ENCODE measurements around the gene SBNO1.

SBNO1 gene

DNA sequence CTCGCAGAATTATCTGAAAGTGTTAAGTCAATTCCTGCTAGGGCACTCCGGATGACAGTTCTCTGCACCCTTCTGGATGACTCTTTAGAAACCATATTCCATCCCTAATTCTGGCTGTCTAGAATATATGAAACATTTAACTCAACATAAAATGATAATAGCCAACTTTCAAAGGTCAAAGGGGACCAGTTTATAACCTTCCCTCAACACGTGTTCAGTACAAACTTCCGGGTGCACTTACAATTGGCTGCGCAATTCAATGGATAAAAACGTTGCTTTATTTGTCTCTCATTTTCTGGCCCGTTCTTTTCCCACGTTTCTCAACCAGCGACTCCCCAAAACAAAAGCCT is 1.3 kb downstream of the SBNO1 start:
- Histone ChIP-seq H3K27ac (replicated peaks) (peak overlapping the region; percentile 97), H3K4me3 (replicated peaks; ENCODE audit: insufficient read depth, low read length) (peak overlapping the region; percentile 95), H3K27me3 (ENCODE audit: insufficient read depth, poor library complexity, severe bottlenecking) (no peaks in the 10 kb centered on the region)
- TF ChIP-seq POLR2AphosphoS5 (IDR thresholded peaks at IDR 0.05; ENCODE audit: low read depth) (no peak), GABPA (IDR thresholded peaks at IDR 0.05; ENCODE audit: low read depth) (no peak), CTCF (IDR thresholded peaks at IDR 0.05; ENCODE audit: insufficient read depth, low read length) (no peak), SPI1 (IDR thresholded peaks at IDR 0.05; ENCODE audit: borderline replicate concordance, low read depth) (no peak)
- TF ChIP-seq, protein P1, sequence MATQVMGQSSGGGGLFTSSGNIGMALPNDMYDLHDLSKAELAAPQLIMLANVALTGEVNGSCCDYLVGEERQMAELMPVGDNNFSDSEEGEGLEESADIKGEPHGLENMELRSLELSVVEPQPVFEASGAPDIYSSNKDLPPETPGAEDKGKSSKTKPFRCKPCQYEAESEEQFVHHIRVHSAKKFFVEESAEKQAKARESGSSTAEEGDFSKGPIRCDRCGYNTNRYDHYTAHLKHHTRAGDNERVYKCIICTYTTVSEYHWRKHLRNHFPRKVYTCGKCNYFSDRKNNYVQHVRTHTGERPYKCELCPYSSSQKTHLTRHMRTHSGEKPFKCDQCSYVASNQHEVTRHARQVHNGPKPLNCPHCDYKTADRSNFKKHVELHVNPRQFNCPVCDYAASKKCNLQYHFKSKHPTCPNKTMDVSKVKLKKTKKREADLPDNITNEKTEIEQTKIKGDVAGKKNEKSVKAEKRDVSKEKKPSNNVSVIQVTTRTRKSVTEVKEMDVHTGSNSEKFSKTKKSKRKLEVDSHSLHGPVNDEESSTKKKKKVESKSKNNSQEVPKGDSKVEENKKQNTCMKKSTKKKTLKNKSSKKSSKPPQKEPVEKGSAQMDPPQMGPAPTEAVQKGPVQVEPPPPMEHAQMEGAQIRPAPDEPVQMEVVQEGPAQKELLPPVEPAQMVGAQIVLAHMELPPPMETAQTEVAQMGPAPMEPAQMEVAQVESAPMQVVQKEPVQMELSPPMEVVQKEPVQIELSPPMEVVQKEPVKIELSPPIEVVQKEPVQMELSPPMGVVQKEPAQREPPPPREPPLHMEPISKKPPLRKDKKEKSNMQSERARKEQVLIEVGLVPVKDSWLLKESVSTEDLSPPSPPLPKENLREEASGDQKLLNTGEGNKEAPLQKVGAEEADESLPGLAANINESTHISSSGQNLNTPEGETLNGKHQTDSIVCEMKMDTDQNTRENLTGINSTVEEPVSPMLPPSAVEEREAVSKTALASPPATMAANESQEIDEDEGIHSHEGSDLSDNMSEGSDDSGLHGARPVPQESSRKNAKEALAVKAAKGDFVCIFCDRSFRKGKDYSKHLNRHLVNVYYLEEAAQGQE (IDR thresholded peaks at IDR 0.05; ENCODE audit: insufficient replicate concordance, low read depth) = no peak
- DNase-seq (ENCODE audit: low read depth in 1 of 2, low spot score in 1 of 2) = no peak

- Histone ChIP-seq H3K27ac (replicated peaks) (no peak overlapping the region), H3K27me3 (ENCODE audit: insufficient read depth, poor library complexity, severe bottlenecking) (no peaks in the 10 kb centered on the region), H3K4me3 (replicated peaks; ENCODE audit: insufficient read depth, low read length) (no peak overlapping the region)
- TF ChIP-seq CTCF (IDR thresholded peaks at IDR 0.05; ENCODE audit: insufficient read depth, low read length) (no peak), POLR2AphosphoS5 (IDR thresholded peaks at IDR 0.05; ENCODE audit: low read depth) (no peak), SPI1 (IDR thresholded peaks at IDR 0.05; ENCODE audit: borderline replicate concordance, low read depth) (no peak), GABPA (IDR thresholded peaks at IDR 0.05; ENCODE audit: low read depth) (no peak)
- TF ChIP-seq, protein P1 (IDR thresholded peaks at IDR 0.05; ENCODE audit: insufficient replicate concordance, low read depth) = no peak
- no peak for DNase-seq (ENCODE audit: low read depth in 1 of 2, low spot score in 1 of 2)
These were observed 6.6 kb downstream of the SBNO1 start for GRCh38 chr12:123358035-123358434.

DNA sequence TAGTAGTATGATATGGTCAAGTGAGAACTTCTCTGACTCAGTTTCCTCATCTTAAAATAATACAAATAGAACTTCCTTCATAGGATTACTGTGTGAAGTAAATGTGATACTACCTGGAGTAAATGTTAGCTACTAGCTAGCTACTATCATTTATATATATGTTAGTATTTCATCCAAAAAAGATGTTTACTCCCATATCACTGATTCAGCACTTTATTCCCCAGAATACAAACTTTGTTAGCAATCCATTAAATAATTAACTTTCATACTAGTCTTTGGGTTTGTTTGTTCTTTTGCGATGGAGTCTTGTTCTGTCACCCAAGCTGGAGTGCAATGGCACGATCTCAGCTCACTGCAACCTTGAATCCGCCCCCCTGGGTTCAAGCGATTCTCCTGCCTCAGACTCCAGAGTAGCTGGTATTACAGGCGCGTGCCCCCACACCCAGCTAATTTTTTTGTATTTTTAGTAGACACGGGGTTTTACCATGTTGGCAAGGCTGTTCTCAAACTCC is 8.4 kb downstream of the SBNO1 start:
- Histone ChIP-seq H3K27ac (replicated peaks) (no peak overlapping the region), H3K27me3 (ENCODE audit: insufficient read depth, poor library complexity, severe bottlenecking) (no peaks in the 10 kb centered on the region), H3K4me3 (replicated peaks; ENCODE audit: insufficient read depth, low read length) (no peak overlapping the region)
- no peak for DNase-seq (ENCODE audit: low read depth in 1 of 2, low spot score in 1 of 2)
- TF ChIP-seq POLR2AphosphoS5 (IDR thresholded peaks at IDR 0.05; ENCODE audit: low read depth) (no peak), SPI1 (IDR thresholded peaks at IDR 0.05; ENCODE audit: borderline replicate concordance, low read depth) (no peak), CTCF (IDR thresholded peaks at IDR 0.05; ENCODE audit: insufficient read depth, low read length) (no peak), GABPA (IDR thresholded peaks at IDR 0.05; ENCODE audit: low read depth) (no peak)
- TF ChIP-seq, protein P1 (IDR thresholded peaks at IDR 0.05; ENCODE audit: insufficient replicate concordance, low read depth) = no peak

Data from HL-60 (cell line).